Activated CD8-positive, alpha-beta memory T cell treated with anti-CD3 and anti-CD28 coated beads, Interleukin-2, amount 10 ng/mL, durations not matched to agents 7 days and 5 days (primary cell): Measurements from ENCODE around the gene BRWD1. TPM values are rescaled to one million over a fixed set of nuclear protein-coding genes. Genes with fewer than 3 reads are reported as not detected.

Experiments
- ATAC-seq: fragments of 150-1000 bp; cut with Tn5 transposase; one replicate; pipeline ENCODE4 v1.10.0; 2021; ENCODE audit warnings: moderate library complexity
- CTCF ChIA-PET: fragments of 350-600 bp; sonication (Branson Sonifier 250); formaldehyde crosslinking; loops from one replicate; lab custom pipeline; 2021; ENCODE audit warnings: antibody characterized with exemption; lab: Charles Lee
- DNase-seq: peaks from one replicate; pipeline ENCODE4 v3.0.0-alpha.2; 2020
- H3K27ac Mint-ChIP-seq: one replicate; pipeline ENCODE4 v1.8.0; 2021; ENCODE audit warnings: mild to moderate bottlenecking, mixed read lengths
- H3K27me3 Mint-ChIP-seq: one replicate; pipeline ENCODE4 v1.8.0; 2021; ENCODE audit warnings: mixed read lengths
- H3K36me3 Mint-ChIP-seq: one replicate; pipeline ENCODE4 v1.8.0; 2021; ENCODE audit warnings: mild to moderate bottlenecking, mixed read lengths
- H3K4me1 Mint-ChIP-seq: one replicate; pipeline ENCODE4 v1.8.0; 2021; ENCODE audit warnings: mixed read lengths
- H3K4me3 Mint-ChIP-seq: one replicate; pipeline ENCODE4 v1.8.0; 2021; ENCODE audit warnings: mild to moderate bottlenecking, moderate library complexity, mixed read lengths
- H3K9me3 Mint-ChIP-seq: one replicate; pipeline ENCODE4 v1.8.0; 2022; ENCODE audit warnings: low read depth, mixed read lengths
- total RNA-seq, 2 experiments: library from RNA; stranded (reverse); gene quantifications; one replicate each; pipeline ENCODE4 v1.2.3, GENCODE V29; 2021

BRWD1 gene
- total RNA-seq, 2 experiments from 2014 or later, result 35.0 to 49.5 TPM

DNA sequence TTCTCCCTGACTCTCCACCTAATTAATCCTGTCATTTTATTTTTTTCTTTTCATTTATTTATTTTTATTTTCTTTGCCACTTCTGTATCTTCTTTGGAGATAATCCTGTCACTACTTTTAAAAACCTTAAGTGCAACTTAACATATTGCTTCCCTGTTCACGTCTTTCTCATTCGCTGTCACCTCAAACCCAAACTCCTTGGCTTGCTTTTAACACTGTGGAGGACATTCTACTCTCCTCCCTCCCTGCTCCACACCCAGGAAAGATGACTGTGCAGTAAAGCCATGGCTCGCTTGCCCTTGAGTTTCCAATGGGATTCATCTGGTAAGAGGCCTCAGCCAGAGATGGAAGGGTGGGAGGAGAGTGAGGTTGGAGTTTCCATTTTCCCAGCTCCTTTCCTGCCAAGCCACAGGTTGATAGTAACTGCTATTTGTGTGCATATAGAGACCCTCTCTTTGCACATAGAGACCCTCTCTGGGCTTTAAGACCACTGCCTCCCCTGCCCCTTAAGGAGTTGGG, 6.4 kb upstream of the BRWD1 start:
- CTCF ChIA-PET, result no interaction called here

DNA sequence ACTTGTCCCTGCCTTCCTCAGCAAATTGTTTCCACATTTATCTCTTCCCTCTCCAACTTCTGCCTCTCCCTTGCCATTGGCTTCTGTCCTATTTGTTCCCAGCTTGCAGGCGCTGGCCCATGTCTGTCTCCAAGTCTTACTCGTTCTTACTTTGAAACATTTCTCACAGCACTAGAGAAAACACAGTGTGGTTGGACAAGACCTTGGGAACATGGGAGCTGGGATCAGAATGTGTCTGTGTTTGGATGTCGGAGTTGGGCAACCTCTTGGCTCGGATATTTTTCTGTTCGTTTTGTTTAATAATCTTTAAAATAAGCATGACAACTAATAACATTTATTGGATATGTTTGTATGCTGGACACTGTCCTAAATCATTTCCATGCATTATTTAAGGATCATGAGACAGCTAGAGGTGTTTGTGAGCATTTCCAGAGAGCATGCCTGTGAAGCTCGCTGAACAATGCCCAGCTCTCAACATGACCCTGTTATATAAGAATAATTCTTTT, 5.9 kb upstream of the BRWD1 start:
- H3K27ac Mint-ChIP-seq, result no peak overlapping the region
- no peak overlapping the region for H3K4me3 Mint-ChIP-seq
- ATAC-seq, result no peak
- DNase-seq, result no peak
- H3K4me1 Mint-ChIP-seq, result peaks cover 21% of the 10 kb centered on the region
- CTCF ChIA-PET, result no interaction called here
- H3K36me3 Mint-ChIP-seq, result no peaks in the 10 kb centered on the region
- no peaks in the 10 kb centered on the region for H3K27me3 Mint-ChIP-seq
- no peaks in the 10 kb centered on the region for H3K9me3 Mint-ChIP-seq

More for the DNA sequence above, 6.4 kb upstream of the BRWD1 start:
- no peak for DNase-seq
- H3K4me3 Mint-ChIP-seq, result no peak overlapping the region
- H3K27ac Mint-ChIP-seq, result no peak overlapping the region
- peaks cover 16% of the 10 kb centered on the region for H3K4me1 Mint-ChIP-seq
- ATAC-seq, result no peak
- peaks cover 2% of the 10 kb centered on the region for H3K27me3 Mint-ChIP-seq
- H3K36me3 Mint-ChIP-seq, result no peaks in the 10 kb centered on the region
- H3K9me3 Mint-ChIP-seq, result no peaks in the 10 kb centered on the region

DNA sequence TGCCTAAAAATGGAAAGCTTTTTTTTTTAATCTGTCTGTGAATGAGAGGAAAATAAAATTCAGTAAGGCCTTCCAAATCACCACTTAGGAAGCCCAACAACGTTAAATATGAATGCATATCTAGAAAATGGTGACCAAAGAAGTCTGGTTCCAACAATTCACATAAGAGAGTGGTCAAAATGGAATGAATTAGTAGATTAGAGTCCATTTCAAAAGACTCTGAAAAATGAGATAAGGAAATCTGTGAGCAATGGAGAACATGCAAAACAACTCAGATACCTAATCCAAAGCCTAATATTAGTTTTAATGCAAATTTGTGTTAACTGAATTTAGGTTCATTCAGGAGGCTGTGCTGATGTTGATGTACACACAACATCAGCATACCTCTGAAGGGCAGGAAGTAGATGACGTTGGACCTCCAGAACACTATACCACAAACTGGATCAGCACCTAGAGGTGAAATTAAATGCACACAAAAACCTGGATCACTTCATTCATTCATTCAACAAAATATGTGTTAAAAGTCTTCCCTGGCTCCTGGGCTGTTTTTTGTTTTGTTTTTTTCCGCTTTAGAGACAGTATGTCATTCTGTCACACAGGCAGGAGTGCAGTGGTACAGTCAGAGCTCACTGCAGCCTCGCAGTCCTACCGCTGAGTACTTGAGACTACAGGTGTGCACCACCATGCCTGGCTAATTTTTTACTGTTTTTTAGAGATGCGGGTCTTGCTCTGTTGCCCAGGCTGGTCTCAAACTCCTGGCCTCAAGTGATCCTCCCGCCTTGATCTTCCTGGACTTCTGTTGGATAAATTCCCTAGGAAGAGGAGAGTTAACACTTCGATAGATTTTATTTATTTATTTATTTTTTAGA, 4.9 kb upstream of the BRWD1 start:
- Mint-ChIP-seq H3K4me1 (peaks cover 23% of the 10 kb centered on the region), H3K27me3 (no peaks in the 10 kb centered on the region), H3K4me3 (no peak overlapping the region), H3K27ac (no peak overlapping the region), H3K36me3 (no peaks in the 10 kb centered on the region), H3K9me3 (no peaks in the 10 kb centered on the region)
- no peak for ATAC-seq
- no peak for DNase-seq
- CTCF ChIA-PET, result interaction anchor here (1.0 kb wide), 1 partner anchor 78 kb away, joined by 3 read pairs; no protein-coding TSS in a partner anchor

DNA sequence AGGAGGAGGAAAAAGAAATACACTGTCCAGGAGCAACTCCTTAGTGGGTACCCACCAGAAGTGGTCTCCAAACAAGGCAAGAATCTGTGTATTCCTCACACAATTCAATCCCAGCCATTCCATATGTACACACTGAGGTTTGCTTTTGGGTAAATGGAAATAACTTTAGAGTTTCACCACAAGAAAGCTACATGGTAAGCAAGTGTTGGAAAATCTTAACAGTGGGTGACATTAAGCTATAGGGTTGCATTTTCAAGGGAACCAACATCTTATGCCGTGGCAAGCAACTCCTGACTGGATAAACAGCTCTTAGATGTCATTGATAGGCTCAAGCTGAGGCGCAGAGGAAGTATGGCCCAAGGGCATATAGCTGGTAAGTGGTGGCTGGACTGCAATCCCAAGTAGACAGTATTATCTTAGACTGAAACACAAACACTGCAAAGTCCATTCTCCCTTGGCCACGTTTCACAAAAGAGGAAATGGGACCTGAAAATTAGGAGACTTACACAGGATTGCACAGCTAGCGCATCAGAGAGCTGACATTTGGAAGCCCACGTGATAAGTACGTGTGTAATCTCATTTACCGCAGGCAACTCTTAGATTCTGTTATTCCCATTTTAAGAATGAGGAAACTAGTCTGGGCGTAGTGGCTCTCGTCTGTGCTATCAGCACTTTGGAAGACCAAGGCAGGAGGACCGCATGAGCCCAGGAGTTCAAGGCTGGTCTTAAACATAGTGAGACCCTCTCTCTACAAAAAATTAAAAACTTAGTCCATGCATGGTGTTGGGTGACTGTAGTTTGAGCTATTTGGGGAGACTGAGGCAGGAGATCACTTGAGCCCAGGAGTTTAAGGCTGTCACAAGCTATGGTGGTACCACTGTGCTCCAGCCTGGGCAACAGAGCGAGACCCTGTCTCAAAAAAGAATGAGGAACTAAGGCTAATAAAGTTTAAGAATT, 4.0 kb upstream of the BRWD1 start:
- no peak for DNase-seq
- Mint-ChIP-seq H3K4me3 (no peak overlapping the region), H3K9me3 (no peaks in the 10 kb centered on the region), H3K27ac (no peak overlapping the region), H3K4me1 (peaks cover 23% of the 10 kb centered on the region), H3K27me3 (no peaks in the 10 kb centered on the region), H3K36me3 (no peaks in the 10 kb centered on the region)
- CTCF ChIA-PET, result interaction anchor here (1.0 kb wide), 1 partner anchor 79 kb away, joined by 3 read pairs; no protein-coding TSS in a partner anchor
- no peak for ATAC-seq

DNA sequence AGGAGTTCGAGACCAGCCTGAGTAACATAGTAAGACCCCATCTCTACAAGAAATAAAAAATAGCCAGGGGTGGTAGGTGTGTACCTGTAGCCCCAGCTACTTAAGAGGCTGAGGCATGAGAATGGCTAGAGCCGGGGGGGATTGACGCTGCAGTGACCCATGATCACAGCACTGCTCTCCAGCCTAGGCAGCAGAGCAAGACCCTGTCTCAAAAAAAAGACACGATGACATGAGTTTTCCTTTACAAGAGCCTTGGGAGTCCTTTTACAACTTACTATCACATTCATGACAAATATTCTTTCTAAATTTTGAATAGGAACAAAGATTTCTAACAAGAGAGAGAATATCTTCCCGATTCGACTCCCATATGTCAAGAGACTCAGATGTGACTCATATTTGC, 3.3 kb upstream of the BRWD1 start:
- CTCF ChIA-PET, result interaction anchor here (2.4 kb wide), 1 partner anchor 29 kb away, joined by 5 read pairs; no protein-coding TSS in a partner anchor
- Mint-ChIP-seq H3K27ac (no peak overlapping the region), H3K27me3 (no peaks in the 10 kb centered on the region), H3K4me3 (no peak overlapping the region), H3K9me3 (no peaks in the 10 kb centered on the region), H3K36me3 (peaks cover 6% of the 10 kb centered on the region), H3K4me1 (peaks cover 29% of the 10 kb centered on the region)
- DNase-seq (no peak), ATAC-seq (no peak)

DNA sequence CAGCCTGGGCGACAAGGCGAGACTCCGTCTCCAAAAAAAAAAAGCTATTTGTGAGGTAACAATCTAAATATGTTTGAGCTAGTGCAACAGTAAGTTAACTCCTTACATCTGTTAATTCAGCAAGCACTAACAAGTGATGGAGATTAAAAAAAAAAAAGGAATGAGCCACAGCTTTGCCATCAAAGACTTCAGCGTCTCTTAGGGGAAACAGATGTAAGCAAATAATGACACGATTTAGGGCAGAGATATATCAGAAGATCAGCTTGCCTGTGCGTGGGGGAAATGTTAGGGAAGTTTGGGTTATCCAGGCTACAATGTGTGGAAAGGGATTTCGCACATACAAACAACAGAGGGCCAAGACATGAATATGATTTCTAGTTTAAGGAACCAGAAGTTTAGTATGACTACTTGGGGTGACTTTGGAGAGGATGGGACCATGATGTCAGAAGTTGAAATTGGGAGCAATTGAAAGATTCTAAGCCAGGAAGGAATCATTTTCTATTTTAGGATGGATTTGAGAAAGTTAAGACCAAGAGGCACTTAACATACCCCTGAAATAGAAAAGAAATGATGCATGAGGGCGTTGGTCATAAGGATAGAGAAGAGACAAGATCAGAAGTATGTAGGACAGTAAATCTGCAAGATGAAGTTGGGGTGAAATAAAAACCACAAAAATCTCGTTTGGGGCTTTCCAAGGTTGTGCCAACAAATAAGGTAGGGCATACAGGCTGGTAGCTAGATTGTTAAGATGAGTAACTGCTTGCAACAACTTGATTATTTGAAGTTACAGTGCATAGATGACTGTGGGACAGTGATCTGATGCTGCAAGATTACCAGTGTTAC, 2.4 kb upstream of the BRWD1 start:
- no peak overlapping the region for H3K27ac Mint-ChIP-seq
- ATAC-seq (no peak), DNase-seq (no peak)
- H3K4me3 Mint-ChIP-seq, result peak overlapping the region; percentile 1
- H3K27me3 Mint-ChIP-seq, result no peaks in the 10 kb centered on the region
- peaks cover 12% of the 10 kb centered on the region for H3K36me3 Mint-ChIP-seq
- CTCF ChIA-PET, result interaction anchor here (2.4 kb wide), 1 partner anchor 30 kb away, joined by 5 read pairs; no protein-coding TSS in a partner anchor
- H3K4me1 Mint-ChIP-seq, result peaks cover 35% of the 10 kb centered on the region
- no peaks in the 10 kb centered on the region for H3K9me3 Mint-ChIP-seq

DNA sequence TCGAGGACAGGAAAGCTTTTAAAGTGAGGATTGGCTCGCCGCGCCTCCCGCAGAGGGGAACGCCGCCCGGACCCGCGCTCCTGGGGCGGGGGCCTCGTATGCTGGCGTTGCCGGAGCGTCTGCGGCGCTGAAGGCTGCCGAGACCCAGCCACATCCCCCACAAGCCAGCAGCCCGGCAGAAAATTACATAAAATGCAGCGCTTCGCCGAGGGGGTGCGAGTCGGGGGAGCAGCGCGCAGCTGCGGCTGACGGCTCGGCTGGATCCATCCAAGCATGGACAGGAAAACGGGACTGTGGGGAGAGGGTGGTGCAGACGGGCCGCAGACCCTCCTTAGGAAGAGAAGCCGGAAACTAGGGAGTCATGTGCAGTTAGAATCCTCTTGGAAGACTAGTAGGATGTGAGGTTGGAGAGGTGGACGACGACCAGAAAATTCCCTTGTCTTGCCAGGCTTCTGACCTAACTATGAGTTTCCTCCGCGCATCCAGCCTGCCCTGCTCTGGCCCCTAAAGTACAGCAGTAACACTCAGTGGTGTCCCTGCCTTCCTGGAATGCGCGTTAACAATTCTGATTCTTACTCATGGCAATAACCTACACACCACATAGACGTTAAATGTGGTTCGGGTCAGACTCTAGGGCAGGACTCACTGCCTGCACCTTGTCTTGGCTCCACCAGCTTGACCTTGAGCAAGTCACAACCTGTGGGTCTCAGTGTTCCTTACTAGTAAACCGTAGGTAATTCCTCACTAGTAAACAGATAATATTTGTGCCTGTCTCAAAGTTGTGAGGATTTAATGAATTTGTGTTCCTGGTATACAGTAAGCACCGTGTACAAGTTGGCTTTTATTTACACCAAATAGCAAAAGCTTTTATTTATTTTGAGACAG, 953 bp upstream of the BRWD1 start:
- DNase-seq (peak; percentile 75), ATAC-seq (peak; percentile 14)
- H3K9me3 Mint-ChIP-seq, result no peaks in the 10 kb centered on the region
- H3K27me3 Mint-ChIP-seq, result no peaks in the 10 kb centered on the region
- H3K4me3 Mint-ChIP-seq, result peak overlapping the region; percentile 94
- H3K36me3 Mint-ChIP-seq, result peaks cover 19% of the 10 kb centered on the region
- peaks cover 41% of the 10 kb centered on the region for H3K4me1 Mint-ChIP-seq
- H3K27ac Mint-ChIP-seq, result peak overlapping the region; percentile 94
- CTCF ChIA-PET, result interaction anchor here (0.7 to 2.4 kb wide), 3 partner anchors 25 to 32 kb away, joined by 3 to 7 read pairs (median 5); no protein-coding TSS in a partner anchor

DNA sequence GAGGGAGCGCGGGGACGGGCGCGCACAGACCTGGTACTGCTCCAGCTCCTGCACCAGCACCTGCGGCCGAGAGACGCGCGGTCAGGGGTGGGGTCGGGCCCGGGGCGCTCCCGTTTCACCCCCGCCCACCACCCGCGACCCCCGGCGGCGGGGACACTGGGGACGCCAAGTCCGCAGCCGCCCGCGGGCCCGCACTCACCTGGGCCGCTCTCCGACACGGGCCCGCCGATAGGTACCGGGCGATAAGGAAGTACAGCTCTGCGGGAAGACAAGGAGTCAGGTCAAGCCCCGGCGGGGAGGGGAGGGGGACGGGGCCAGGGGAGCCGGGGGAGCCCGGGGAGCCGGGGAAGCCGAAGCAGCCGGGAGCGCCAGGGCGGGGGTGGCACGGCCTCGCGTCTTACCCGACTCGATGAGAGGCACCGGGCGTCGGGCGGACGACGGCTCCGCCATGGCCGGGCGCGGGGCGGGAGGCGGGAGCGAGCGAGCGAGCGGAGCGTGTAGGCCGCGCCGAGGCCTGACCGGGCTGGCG, 326 bp downstream of the BRWD1 start:
- peak overlapping the region; percentile 94 for H3K4me3 Mint-ChIP-seq
- H3K36me3 Mint-ChIP-seq, result peaks cover 26% of the 10 kb centered on the region
- ATAC-seq, result peak; percentile 10
- no peaks in the 10 kb centered on the region for H3K9me3 Mint-ChIP-seq
- no peaks in the 10 kb centered on the region for H3K27me3 Mint-ChIP-seq
- DNase-seq, result no peak
- CTCF ChIA-PET, result interaction anchor here (1.3 to 2.3 kb wide), 3 partner anchors 34 to 74 kb away, joined by 3 to 8 read pairs (median 7); no protein-coding TSS in a partner anchor
- H3K27ac Mint-ChIP-seq, result peak overlapping the region; percentile 94
- H3K4me1 Mint-ChIP-seq, result peaks cover 40% of the 10 kb centered on the region

DNA sequence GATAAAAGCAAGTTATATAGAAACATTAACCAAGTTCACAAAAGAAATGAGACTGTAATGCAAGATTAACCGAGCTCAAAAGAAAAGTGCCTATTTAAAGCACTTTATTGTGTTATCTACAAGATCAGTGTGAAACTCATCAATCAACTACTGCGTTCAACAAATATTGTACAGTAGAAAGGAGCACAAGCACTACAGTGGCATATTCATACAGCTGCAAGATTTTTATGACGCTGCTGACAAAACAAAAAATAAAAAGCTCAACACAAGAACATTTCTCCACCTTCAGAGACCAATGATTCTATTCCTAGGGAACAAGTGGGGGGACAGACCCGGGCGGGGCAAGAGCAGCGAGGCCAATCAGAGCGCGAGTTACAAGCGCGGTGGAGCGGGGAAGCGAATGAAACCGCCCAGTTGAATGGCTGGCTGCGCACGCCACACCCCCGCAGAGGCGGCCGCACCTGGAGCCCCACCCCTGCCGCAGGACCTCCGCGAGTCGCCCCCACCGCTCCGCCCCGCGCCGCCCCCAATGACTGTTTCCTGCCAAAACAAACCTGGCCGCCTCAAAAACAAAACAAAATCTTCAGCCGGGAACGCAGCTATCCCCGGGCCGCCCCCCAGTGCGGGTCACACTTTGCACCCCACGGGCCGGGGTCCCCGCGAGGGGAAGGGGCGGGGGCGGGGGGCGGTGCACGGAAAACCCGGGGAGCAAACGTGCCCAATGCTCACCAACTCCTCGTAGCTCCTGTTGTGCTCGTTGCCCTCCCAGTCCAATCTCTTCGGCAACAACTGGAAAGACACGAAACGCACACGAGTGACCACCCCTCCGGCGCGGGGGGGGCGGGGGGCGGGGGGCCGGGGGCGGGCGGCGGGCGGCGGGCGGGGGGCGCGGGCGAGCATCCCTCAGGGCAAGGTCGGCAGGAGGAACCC, 1.1 kb downstream of the BRWD1 start:
- peak overlapping the region; percentile 82 for H3K27ac Mint-ChIP-seq
- CTCF ChIA-PET, result interaction anchor here (0.6 to 2.3 kb wide), 5 partner anchors 34 to 75 kb away, joined by 3 to 8 read pairs (median 3); a partner anchor contains a TSS
- DNase-seq (peak; percentile 95), ATAC-seq (peak; percentile 85)
- peak overlapping the region; percentile 94 for H3K4me3 Mint-ChIP-seq
- H3K36me3 Mint-ChIP-seq, result peaks cover 29% of the 10 kb centered on the region
- H3K27me3 Mint-ChIP-seq, result no peaks in the 10 kb centered on the region
- no peaks in the 10 kb centered on the region for H3K9me3 Mint-ChIP-seq
- H3K4me1 Mint-ChIP-seq, result peaks cover 40% of the 10 kb centered on the region

DNA sequence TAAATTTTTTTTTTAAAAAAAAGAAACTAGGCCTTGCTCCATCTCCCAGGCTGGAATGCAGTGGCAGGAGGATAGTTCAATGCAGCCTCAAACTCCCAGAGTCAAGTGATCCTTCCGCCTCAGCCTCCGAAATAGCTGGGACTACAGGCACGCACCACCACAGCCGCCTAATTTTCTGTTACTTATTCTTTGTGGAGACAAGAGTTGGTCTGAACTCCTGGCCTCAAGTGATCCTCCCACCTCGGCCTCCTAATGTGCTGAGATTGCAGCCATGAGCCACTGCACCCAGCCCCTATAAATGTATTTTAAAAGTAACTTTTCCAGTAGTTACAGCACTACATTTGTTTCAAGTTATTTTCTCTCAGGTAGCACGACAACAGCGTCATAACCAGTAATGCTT, 2.3 kb downstream of the BRWD1 start:
- H3K9me3 Mint-ChIP-seq, result no peaks in the 10 kb centered on the region
- no peaks in the 10 kb centered on the region for H3K27me3 Mint-ChIP-seq
- H3K4me1 Mint-ChIP-seq, result peaks cover 38% of the 10 kb centered on the region
- no peak for ATAC-seq
- H3K27ac Mint-ChIP-seq, result no peak overlapping the region
- H3K4me3 Mint-ChIP-seq, result no peak overlapping the region
- H3K36me3 Mint-ChIP-seq, result peaks cover 32% of the 10 kb centered on the region
- no peak for DNase-seq
- CTCF ChIA-PET, result interaction anchor here (1.4 to 2.3 kb wide), 2 partner anchors 69 to 76 kb away, joined by 3 to 8 read pairs; a partner anchor contains a TSS
